Neural cell (in vitro differentiated cells): Measurements from ENCODE around the gene UBE2O. TPM values are rescaled to one million over a fixed set of nuclear protein-coding genes. Genes with fewer than 3 reads are reported as not detected.
A peak's percentile ranks its signal among the peaks of the same experiment; 100 is the strongest.

Experiments
- H2AFZ ChIP-seq: fragments of 200-600, 300-800 bp; sonication (generic), shearing (Covaris generic); 2 replicates; pipeline ENCODE4 v1.6.0; 2014; ENCODE audit warnings: low read depth, mild to moderate bottlenecking, antibody characterized with exemption, low read length, moderate library complexity
- H3F3A ChIP-seq: fragments of 200-600 bp; shearing (Covaris generic); 2 replicates; pipeline ENCODE4 v1.6.1; 2016; ENCODE audit warnings: mild to moderate bottlenecking, moderate library complexity, mixed read lengths, antibody characterized with exemption, low read length; ENCODE audit not compliant: insufficient read depth, poor library complexity, severe bottlenecking
- H3K27ac ChIP-seq: fragments of 200-600, 300-800 bp; sonication (generic), shearing (Covaris generic); 2 replicates; pipeline ENCODE4 v1.5.1; 2014; ENCODE audit warnings: mild to moderate bottlenecking, low read length, moderate library complexity
- H3K27me3 ChIP-seq: fragments of 300-800, 200-600 bp; sonication (generic), shearing (Covaris generic); 2 replicates; pipeline ENCODE4 v1.6.0; 2014; ENCODE audit warnings: mild to moderate bottlenecking, low read depth, low read length, moderate library complexity; ENCODE audit not compliant: insufficient read depth
- H3K36me3 ChIP-seq: fragments of 300-800, 200-600 bp; sonication (generic), shearing (Covaris generic); 2 replicates; pipeline ENCODE4 v1.5.1; 2014; ENCODE audit warnings: mild to moderate bottlenecking, antibody characterized with exemption, low read length, moderate library complexity; ENCODE audit not compliant: insufficient read depth
- H3K4me2 ChIP-seq: fragments of 300-800, 200-600 bp; sonication (generic), shearing (Covaris generic); 2 replicates; pipeline ENCODE4 v1.6.0; 2014; ENCODE audit warnings: mild to moderate bottlenecking, low read length
- H3K4me3 ChIP-seq: fragments of 300-800, 200-600 bp; sonication (generic), shearing (Covaris generic); 2 replicates; pipeline ENCODE4 v1.5.1; 2014; ENCODE audit warnings: mild to moderate bottlenecking, low read length, moderate library complexity
- H3K79me2 ChIP-seq: fragments of 200-600 bp; shearing (Covaris generic); replicated peaks from 2 replicates; pipeline ENCODE4 v1.6.0; 2014; ENCODE audit warnings: mild to moderate bottlenecking, low read length, moderate library complexity; ENCODE audit not compliant: insufficient read depth
- H3K9ac ChIP-seq: fragments of 300-800, 200-600 bp; sonication (generic), shearing (Covaris generic); 2 replicates; pipeline ENCODE4 v1.6.1; 2016; ENCODE audit warnings: mild to moderate bottlenecking, low read length, mixed read lengths
- H3K9me2 ChIP-seq: fragments of 200-600 bp; shearing (Covaris generic); 2 replicates; pipeline ENCODE4 v1.6.1; 2016; ENCODE audit warnings: mild to moderate bottlenecking, low read length, mixed read lengths; ENCODE audit not compliant: insufficient read depth
- H3K9me3 ChIP-seq: fragments of 200-600, 300-800 bp; sonication (generic), shearing (Covaris generic); 2 replicates; pipeline ENCODE4 v1.6.1; 2016; ENCODE audit warnings: mild to moderate bottlenecking, mixed run types, low read length, moderate library complexity, mixed read lengths
- H4K20me1 ChIP-seq: fragments of 200-600 bp; shearing (Covaris generic); 2 replicates; pipeline ENCODE4 v1.6.1; 2016; ENCODE audit warnings: mild to moderate bottlenecking, mixed run types; ENCODE audit not compliant: insufficient read depth
- EP300 ChIP-seq: fragments of 450-650 bp; conservative IDR thresholded peaks from 2 replicates; pipeline ENCODE4 v1.6.1; 2014; ENCODE audit warnings: antibody characterized with exemption, mild to moderate bottlenecking, moderate library complexity; ENCODE audit not compliant: poor library complexity, severe bottlenecking
- EZH2 ChIP-seq: fragments of 200-600, 300-800 bp; shearing (Covaris generic), sonication (generic); IDR thresholded peaks from 2 replicates; pipeline ENCODE4 v1.6.1; 2014; ENCODE audit warnings: antibody characterized with exemption, low read length, borderline replicate concordance, mild to moderate bottlenecking; ENCODE audit not compliant: insufficient read depth, poor library complexity, severe bottlenecking
- MXI1 ChIP-seq: fragments of 450-650 bp; conservative IDR thresholded peaks from 2 replicates; pipeline ENCODE4 v1.6.1; 2014; ENCODE audit warnings: antibody characterized with exemption, mild to moderate bottlenecking; ENCODE audit not compliant: poor library complexity, severe bottlenecking
- POLR2AphosphoS5 ChIP-seq: IDR thresholded peaks from 2 replicates; pipeline ENCODE4 v1.6.1; 2012
- RAD21 ChIP-seq: fragments of 450-650 bp; conservative IDR thresholded peaks from 2 replicates; pipeline ENCODE4 v1.6.1; 2014; ENCODE audit warnings: antibody characterized with exemption, mild to moderate bottlenecking, moderate library complexity
- SMC3 ChIP-seq: fragments of 450-650 bp; conservative IDR thresholded peaks from 2 replicates; pipeline ENCODE4 v1.6.1; 2014; ENCODE audit warnings: antibody characterized with exemption, mild to moderate bottlenecking, moderate library complexity; ENCODE audit not compliant: poor library complexity
- TAF1 ChIP-seq: IDR thresholded peaks from 2 replicates; pipeline ENCODE4 v1.6.1; 2012; ENCODE audit warnings: low read depth
- polyA plus RNA-seq: library from polyadenylated mRNA; depleted of rRNA; stranded (reverse); fragments of >200 nt; gene quantifications from 2 replicates; pipeline ENCODE4 v1.2.3, GENCODE V29; 2014
- TF ChIP-seq, protein P1 (sequence below): fragments of 450-650 bp; IDR thresholded peaks from 2 replicates; pipeline ENCODE4 v1.5.1; 2014; ENCODE audit warnings: antibody characterized with exemption, mild to moderate bottlenecking, moderate library complexity; ENCODE audit not compliant: poor library complexity, severe bottlenecking
- TF ChIP-seq, protein P2 (sequence below): IDR thresholded peaks from 2 replicates; pipeline ENCODE4 v1.6.1; 2012; ENCODE audit warnings: borderline replicate concordance

The UBE2O gene
- polyA plus RNA-seq, 1 donor from 2014 or later: 28.0 TPM

DNA sequence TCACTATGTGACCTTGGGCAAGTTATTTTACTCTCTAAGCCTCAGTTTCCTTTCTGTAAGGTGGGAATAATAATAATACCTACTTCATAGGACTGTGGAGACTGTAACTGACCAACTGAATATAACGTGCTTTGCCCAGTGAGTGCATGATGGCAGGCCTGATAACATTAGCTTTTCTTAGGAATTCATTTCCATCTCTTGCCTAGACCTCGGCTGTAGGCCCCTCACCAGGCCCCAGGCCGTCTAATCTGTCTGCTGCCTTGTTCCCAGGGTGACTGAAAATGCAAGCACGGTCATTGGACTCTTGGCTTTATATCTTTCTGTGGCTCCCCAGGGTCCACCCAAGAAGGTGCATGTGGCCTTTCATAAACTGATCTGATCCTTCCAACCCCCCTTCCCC, 6.7 kb upstream of the UBE2O start:
- TF ChIP-seq EZH2 (no peak), RAD21 (no peak), POLR2AphosphoS5 (no peak), TAF1 (no peak), MXI1 (no peak), SMC3 (no peak), EP300 (no peak)
- TF ChIP-seq, protein P1, sequence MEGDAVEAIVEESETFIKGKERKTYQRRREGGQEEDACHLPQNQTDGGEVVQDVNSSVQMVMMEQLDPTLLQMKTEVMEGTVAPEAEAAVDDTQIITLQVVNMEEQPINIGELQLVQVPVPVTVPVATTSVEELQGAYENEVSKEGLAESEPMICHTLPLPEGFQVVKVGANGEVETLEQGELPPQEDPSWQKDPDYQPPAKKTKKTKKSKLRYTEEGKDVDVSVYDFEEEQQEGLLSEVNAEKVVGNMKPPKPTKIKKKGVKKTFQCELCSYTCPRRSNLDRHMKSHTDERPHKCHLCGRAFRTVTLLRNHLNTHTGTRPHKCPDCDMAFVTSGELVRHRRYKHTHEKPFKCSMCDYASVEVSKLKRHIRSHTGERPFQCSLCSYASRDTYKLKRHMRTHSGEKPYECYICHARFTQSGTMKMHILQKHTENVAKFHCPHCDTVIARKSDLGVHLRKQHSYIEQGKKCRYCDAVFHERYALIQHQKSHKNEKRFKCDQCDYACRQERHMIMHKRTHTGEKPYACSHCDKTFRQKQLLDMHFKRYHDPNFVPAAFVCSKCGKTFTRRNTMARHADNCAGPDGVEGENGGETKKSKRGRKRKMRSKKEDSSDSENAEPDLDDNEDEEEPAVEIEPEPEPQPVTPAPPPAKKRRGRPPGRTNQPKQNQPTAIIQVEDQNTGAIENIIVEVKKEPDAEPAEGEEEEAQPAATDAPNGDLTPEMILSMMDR: no peak
- TF ChIP-seq, protein P2, sequence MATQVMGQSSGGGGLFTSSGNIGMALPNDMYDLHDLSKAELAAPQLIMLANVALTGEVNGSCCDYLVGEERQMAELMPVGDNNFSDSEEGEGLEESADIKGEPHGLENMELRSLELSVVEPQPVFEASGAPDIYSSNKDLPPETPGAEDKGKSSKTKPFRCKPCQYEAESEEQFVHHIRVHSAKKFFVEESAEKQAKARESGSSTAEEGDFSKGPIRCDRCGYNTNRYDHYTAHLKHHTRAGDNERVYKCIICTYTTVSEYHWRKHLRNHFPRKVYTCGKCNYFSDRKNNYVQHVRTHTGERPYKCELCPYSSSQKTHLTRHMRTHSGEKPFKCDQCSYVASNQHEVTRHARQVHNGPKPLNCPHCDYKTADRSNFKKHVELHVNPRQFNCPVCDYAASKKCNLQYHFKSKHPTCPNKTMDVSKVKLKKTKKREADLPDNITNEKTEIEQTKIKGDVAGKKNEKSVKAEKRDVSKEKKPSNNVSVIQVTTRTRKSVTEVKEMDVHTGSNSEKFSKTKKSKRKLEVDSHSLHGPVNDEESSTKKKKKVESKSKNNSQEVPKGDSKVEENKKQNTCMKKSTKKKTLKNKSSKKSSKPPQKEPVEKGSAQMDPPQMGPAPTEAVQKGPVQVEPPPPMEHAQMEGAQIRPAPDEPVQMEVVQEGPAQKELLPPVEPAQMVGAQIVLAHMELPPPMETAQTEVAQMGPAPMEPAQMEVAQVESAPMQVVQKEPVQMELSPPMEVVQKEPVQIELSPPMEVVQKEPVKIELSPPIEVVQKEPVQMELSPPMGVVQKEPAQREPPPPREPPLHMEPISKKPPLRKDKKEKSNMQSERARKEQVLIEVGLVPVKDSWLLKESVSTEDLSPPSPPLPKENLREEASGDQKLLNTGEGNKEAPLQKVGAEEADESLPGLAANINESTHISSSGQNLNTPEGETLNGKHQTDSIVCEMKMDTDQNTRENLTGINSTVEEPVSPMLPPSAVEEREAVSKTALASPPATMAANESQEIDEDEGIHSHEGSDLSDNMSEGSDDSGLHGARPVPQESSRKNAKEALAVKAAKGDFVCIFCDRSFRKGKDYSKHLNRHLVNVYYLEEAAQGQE: no peak

DNA sequence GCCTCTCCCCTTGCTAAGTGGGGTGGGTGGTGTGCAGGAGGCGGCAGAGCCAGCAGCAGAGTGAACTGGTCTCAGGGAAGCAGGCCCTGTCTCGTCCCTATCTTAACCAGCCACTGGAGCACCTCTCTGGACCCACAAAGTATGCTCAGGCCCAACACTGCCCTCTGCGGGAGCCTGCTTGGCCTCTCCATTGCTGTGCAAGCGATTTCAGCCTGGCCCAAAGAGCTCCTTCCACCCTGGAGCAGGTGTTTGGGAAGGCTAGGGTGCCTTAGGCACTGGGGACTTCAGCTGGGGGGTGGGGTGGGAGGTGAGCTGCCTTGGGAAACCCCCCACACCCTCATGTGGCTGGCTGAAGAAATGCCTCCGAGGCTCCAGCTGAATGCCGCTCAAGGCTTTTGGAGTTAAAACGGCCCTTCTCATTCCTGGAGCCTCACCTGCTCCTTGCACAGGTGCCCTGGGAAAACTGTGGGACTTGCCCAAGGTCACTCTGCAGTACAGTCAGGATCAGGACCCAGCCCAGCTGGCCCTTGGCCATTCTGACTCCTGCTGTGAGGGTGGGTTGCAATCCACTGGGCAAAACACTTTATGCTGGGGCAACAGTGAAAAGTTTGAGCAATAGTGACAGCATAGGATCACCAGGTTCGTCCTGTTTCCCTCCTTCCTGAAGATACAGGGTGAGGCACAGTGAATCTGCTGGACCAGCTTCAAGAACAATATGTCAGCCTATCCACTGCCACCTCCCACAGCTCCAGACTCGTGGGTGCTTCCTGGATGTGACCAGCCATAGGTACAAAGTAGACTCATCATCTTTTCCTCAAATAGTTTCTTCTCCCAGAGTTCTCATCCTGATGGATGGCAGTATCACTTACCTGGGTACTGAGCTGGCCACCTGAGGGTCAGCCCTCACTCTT, 5.9 kb upstream of the UBE2O start:
- no peak overlapping the region for H3K4me3 ChIP-seq
- no peak overlapping the region for H2AFZ ChIP-seq
- H3K9me3 ChIP-seq: no peaks in the 10 kb centered on the region
- TF ChIP-seq, protein P1: peak; percentile 29
- TF ChIP-seq RAD21 (peak; percentile 19), POLR2AphosphoS5 (no peak), SMC3 (no peak), TAF1 (no peak), MXI1 (no peak), EP300 (no peak)
- TF ChIP-seq, protein P2: no peak
- no peak overlapping the region for H3K27ac ChIP-seq
- H4K20me1 ChIP-seq: no peaks in the 10 kb centered on the region
- H3K9ac ChIP-seq: no peak overlapping the region
- H3F3A ChIP-seq: no peaks in the 10 kb centered on the region
- H3K27me3 ChIP-seq: no peaks in the 10 kb centered on the region
- no peak overlapping the region for H3K4me2 ChIP-seq
- H3K79me2 ChIP-seq: no peaks in the 10 kb centered on the region
- H3K36me3 ChIP-seq: no peaks in the 10 kb centered on the region
- no peaks in the 10 kb centered on the region for H3K9me2 ChIP-seq

More for the DNA sequence above, 6.7 kb upstream of the UBE2O start:
- Histone ChIP-seq H3K9ac (no peak overlapping the region), H3K79me2 (no peaks in the 10 kb centered on the region), H3F3A (no peaks in the 10 kb centered on the region), H3K27me3 (no peaks in the 10 kb centered on the region), H3K9me3 (no peaks in the 10 kb centered on the region), H4K20me1 (no peaks in the 10 kb centered on the region), H3K4me2 (no peak overlapping the region), H3K36me3 (no peaks in the 10 kb centered on the region), H2AFZ (no peak overlapping the region), H3K9me2 (no peaks in the 10 kb centered on the region), H3K27ac (no peak overlapping the region), H3K4me3 (no peak overlapping the region)
